ENCODE results near the gene MAPRE3.

GRCh38 chr2:26938399-26939118 lies 31.9 kb upstream of the MAPRE3 start:
- no peak for TF ChIP-seq ZFP30 (CRISPR knock-in tag; IDR thresholded peaks at IDR 0.05)
- TF ChIP-seq, protein P1, sequence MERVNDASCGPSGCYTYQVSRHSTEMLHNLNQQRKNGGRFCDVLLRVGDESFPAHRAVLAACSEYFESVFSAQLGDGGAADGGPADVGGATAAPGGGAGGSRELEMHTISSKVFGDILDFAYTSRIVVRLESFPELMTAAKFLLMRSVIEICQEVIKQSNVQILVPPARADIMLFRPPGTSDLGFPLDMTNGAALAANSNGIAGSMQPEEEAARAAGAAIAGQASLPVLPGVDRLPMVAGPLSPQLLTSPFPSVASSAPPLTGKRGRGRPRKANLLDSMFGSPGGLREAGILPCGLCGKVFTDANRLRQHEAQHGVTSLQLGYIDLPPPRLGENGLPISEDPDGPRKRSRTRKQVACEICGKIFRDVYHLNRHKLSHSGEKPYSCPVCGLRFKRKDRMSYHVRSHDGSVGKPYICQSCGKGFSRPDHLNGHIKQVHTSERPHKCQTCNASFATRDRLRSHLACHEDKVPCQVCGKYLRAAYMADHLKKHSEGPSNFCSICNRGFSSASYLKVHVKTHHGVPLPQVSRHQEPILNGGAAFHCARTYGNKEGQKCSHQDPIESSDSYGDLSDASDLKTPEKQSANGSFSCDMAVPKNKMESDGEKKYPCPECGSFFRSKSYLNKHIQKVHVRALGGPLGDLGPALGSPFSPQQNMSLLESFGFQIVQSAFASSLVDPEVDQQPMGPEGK (CRISPR knock-in tag; IDR thresholded peaks at IDR 0.05; ENCODE audit: borderline replicate concordance), result no peak

Data from SK-N-SH treated with all-trans-retinoic acid at 6 μM for 48 hours (cell line).